ENCODE measurements around the gene BABAM2.
"Not testable (repeated sequence)": the region's sequence is repeated elsewhere in the genome, so short reads cannot be mapped to it uniquely, and the experiment has no call there.

BABAM2 gene

GRCh38 chr2:27890146-27890923 is at the start of gene BABAM2, which contains the start of gene RBKS:
Gene BABAM2, plus strand, starts transcription at chr2:27890729. Its CDS starts 3,828 bp downstream, at chr2:27894557.
Gene RBKS, minus strand, starts transcription at chr2:27890387. Its CDS starts 42 bp downstream, at chr2:27890345.
- DNase-seq (ENCODE audit: low read depth in 2 of 2): peak; percentile 78 to 89

GRCh38 chr2:27842894-27843293 is 47.6 kb upstream of the BABAM2 start:
- no peak for DNase-seq (ENCODE audit: low read depth in 2 of 2)

- DNase-seq (ENCODE audit: low read depth in 2 of 2): no peak
Observed at GRCh38 chr2:27843992-27844391, 46.5 kb upstream of the BABAM2 start.

GRCh38 chr2:27844821-27845255 is 45.7 kb upstream of the BABAM2 start:
- no peak for DNase-seq (ENCODE audit: low read depth in 2 of 2)

DNA sequence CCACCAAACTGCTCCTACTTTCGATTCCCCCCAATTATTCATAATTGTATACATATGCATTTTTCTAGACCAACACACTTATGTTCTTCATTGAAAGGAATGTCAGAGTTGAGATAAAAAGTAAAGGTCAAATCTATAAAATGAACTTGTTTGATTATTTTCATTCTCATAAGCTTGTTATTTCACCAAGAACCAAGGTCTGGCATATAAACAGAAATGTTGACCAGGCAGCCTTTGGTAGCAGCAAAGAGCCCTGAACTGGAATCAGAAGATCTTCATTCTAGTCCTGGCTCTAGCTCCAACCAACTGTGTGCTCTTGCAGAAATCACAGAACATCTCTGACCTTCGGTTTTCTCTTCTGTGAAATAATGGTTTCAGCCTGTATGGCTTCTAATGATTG is 43.2 kb upstream of the BABAM2 start:
- no peak for DNase-seq (ENCODE audit: low read depth in 2 of 2)

DNA sequence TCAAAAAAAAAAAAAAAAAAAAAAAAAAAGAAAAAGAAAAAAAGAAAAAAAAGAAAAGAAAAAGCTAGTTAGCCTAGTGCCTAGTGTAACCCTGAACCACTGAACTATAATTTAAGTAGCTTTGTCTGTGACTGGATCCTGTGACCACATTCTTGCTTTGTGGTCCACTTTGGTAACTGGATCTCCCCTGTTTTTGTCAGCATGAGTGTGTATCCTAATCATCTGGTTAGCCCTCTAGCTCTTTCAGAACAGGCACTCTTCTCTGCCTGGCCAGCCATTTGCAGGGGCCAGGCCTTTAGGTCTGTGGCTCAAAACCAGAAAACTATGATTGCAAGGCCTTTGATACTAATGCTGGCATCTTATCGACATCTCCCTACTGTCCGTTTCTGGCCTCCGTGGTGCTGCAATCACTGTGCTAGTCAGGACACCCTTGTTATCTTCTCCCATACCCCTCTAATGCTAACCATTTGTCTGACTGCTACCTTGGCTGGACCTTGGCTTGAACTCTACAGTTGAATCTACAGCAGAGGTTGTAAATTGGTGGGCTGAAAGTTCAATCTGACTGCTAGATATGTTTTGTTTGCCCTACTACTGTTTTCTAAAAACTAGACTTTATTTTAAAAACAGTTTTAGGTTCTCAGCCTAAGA is 40.8 kb upstream of the BABAM2 start:
- no peak for DNase-seq (ENCODE audit: low read depth in 2 of 2)

DNA sequence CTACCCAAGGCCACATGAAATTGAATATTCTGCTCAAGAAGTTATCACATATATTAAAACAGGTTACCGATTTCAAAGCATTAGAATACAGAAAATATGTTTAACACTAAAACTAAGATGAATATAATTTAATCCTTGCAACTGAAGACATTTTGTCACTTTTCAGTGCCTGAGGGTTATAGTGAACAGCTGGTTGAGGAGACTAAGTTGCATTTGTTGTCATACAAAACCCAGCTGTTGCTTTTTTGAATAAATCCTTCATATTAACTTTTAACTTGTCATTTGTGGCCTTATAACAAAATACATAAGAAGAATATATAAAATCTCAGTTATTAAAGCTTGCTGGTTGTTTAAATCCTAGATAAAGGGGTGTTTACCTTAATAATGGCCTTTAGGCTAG is 37.8 kb upstream of the BABAM2 start:
- no peak for DNase-seq (ENCODE audit: low read depth in 2 of 2)

DNA sequence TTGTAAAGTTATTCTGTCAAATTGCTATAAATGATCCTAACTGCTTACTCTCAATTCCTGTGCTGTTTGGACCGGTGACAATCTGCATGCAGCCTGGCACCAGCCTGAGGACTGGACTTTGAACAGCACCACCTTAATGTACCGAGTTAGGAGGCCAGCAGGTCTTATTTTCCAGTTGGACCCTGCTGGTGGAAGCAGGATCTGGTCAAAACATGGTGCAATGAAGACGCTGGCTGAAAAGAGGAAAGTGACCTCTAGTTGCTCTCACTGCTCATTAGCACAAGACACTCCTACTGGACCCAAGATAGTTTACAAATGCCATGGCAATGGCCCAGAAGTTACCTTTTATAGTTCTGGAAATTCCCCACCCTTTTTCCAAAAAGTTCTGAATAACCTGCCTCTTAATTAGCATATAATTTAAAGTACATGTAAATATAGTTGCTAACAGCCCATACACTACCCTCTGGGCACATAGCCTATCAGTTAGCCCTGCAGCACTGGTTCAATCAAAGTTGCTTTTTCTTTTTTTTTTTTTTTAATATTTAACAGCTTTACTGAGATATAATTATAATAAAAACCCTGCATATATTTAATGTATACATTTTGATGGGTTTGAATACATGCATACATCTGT is 36.2 kb upstream of the BABAM2 start:
- DNase-seq (ENCODE audit: low read depth in 2 of 2): no peak

GRCh38 chr2:27855476-27855875 is 35.1 kb upstream of the BABAM2 start:
- DNase-seq (ENCODE audit: low read depth in 2 of 2): no peak

DNA sequence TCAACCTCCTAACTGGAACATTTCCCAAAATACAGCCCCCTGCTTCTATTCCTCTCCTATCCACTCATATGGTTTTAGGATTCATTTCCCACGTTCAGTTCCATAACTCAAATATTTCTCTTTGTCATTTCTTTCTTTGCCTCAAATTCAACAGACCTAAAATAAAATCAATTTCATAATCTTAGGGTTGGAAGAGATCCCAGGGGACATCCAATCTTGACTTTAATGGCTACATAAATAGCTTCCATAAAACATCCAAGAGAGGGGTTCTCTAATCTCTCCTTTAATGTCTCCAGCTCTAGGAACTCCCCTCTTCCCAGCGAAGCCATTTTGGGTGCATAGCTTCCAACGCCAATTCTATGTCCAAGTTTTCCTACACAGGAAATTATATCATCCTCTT is 34.1 kb upstream of the BABAM2 start:
- DNase-seq (ENCODE audit: low read depth in 2 of 2): no peak

DNA sequence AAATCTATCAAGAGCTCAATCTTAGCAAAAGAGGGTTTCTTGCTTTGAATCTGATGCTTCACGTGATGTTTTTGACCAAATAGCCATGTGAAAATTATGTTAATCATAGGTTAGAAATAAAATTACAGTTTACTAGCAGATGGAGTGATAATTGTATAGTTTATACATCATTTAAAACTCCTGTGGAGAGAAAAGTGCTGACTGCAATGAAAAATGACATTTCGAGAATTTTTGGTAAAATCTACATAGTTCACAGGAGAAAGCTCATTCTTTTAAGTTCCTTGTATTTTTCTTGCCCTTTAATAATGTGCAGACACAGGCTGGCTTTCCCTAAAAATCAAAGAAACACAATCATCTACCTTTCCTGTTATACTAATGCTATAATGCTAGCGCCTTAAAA is 33.6 kb upstream of the BABAM2 start:
- no peak for DNase-seq (ENCODE audit: low read depth in 2 of 2)

GRCh38 chr2:27857417-27858172 is 32.9 kb upstream of the BABAM2 start:
- DNase-seq (ENCODE audit: low read depth in 2 of 2): peak in 1 of 2 donors; percentile 6

DNA sequence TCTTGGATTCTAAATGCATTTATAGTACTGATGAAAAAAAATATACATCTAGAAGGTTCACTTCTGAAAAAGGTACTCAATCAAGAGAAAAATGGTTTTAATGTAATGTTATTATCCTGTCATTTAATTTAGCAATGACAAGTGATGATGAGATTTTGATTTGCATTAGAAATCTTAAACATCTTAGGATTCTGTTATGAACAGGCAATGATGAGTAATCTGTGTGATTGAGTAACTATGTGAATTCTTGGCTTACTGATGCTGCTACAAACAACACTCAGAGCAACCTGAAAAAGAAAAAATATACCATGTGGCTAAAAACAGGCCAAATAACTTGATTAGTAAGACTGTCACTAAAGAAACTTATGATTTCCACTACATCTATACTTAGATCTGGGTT is 30.4 kb upstream of the BABAM2 start:
- DNase-seq (ENCODE audit: low read depth in 2 of 2): no peak

DNA sequence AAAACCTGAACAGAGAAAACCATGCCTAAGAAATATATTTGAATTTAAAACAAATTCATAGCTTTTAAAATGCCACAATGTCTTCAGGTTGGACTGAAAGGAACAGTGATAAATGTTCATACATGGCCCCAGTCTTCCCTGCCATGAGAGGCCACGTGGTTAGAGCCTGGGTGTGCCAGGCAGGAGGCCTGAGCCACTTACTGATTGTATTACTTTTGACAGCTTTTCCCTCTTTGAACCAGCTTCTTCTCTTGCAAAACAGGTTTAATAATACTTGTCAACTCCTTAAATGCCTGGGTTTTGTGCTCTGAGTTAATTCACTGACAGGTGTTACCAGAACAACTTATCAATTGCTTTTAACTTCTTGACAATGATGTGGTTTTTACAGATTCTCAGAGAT is 27.4 kb upstream of the BABAM2 start:
- no peak for DNase-seq (ENCODE audit: low read depth in 2 of 2)

- DNase-seq (ENCODE audit: low read depth in 2 of 2): not testable (repeated sequence)
Observed at GRCh38 chr2:27863955-27864354, 26.6 kb upstream of the BABAM2 start.

GRCh38 chr2:27866237-27866636 is 24.3 kb upstream of the BABAM2 start:
- no peak for DNase-seq (ENCODE audit: low read depth in 2 of 2)

- no peak for DNase-seq (ENCODE audit: low read depth in 2 of 2)
Observed at GRCh38 chr2:27869763-27870162, 20.8 kb upstream of the BABAM2 start.

- no peak for DNase-seq (ENCODE audit: low read depth in 2 of 2)
Observed at GRCh38 chr2:27870724-27871123, 19.8 kb upstream of the BABAM2 start.

GRCh38 chr2:27871802-27872201 is 18.7 kb upstream of the BABAM2 start:
- no peak for DNase-seq (ENCODE audit: low read depth in 2 of 2)

DNA sequence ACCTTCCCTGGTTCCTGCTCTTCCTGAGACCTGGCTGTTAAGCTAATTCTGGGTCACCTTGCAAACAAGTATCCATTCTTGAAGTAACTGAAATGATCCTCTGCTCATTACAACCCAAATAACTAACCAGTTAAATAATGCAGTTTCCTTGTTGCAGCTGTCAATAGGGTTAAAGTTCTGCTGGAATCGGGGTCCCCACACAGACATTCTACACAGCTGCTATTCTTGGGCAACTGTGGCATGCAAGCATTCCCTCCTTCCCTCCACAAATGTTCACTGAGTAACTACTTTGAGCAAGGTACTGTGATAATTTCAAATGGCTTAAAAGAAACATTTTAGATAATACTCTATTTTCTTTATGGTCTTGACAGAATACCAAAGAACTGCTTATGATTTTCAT is 17.4 kb upstream of the BABAM2 start:
- no peak for DNase-seq (ENCODE audit: low read depth in 2 of 2)

DNA sequence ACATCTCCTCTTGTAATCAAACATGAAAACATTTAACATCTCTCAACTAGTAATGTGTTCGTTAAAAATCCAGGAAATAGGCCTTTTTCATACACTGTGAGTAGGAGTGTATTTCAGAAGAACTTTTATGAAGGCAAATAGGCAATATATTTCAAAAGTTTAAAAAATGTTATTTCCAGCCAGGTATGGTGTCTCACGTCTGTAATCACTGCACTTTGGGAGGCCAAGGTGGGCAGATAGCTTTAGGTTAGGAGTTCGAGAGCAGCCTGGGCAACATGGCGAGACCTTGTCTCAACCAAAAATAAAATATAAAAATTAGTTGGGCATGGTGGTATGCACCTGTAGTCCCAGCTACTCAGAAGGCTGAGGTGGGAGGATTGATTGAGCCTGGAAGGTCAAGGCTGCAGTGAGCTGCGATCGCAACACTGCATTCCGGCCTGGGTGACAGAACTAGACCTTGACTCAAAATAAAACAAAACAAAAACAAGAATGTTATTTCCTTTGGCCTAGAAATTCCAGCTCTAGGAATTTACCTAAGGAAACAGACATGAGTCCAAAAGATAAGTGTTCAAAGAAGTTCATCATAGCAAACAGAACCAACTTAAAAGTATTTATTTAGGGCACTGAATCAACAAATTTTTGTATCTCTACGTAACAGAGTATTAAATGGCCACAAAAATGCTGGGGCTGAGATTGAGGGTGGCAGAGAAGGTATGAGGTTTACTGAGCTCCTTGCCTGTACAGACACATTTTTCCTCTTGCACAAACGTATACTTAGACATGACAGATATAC is 15.2 kb upstream of the BABAM2 start:
- no peak for DNase-seq (ENCODE audit: low read depth in 2 of 2)

Measured in stimulated activated CD4-positive, alpha-beta T cell treated with anti-CD3 and anti-CD28 coated beads, Interleukin-15, amount 100 ng/mL, for 48 hours (primary cell).